HepG2 (cell line): ENCODE results near the gene ZNF511. TPM values are rescaled to one million over a fixed set of nuclear protein-coding genes. Genes with fewer than 3 reads are reported as not detected.
A peak's percentile ranks its signal among the peaks of the same experiment; 100 is the strongest.

Experiments used
- CCAR2 ChIP-seq: fragments of 200-400 bp; formaldehyde crosslinking; optimal IDR thresholded peaks from 2 replicates; pipeline ENCODE3; 2018; ENCODE audit warnings: low read depth, mild to moderate bottlenecking, low read length, moderate library complexity
- KAT8 ChIP-seq: IDR thresholded peaks from 2 replicates; pipeline ENCODE4 v1.6.1; 2016; ENCODE audit warnings: missing genetic modification reagents, missing compliant biosample characterization
- KLF11 ChIP-seq: IDR thresholded peaks from 2 replicates; pipeline ENCODE4 v1.6.1; 2016; ENCODE audit warnings: missing compliant biosample characterization
- RNF2 ChIP-seq: fragments of 450-650 bp; conservative IDR thresholded peaks from 2 replicates; pipeline ENCODE4 v1.6.1; 2016; ENCODE audit warnings: low read depth
- SAP130 ChIP-seq: IDR thresholded peaks from 2 replicates; pipeline ENCODE4 v1.6.1; 2016; ENCODE audit warnings: low read depth
- SOX6 ChIP-seq, 2 experiments: fragments of 450-650 bp in 1 of 2; sonication (generic) in 1 of 2; formaldehyde crosslinking in 1 of 2; IDR thresholded peaks; 2 replicates each; pipeline versions ENCODE4 v1.4.0 to v1.6.1; 2017 to 2020; ENCODE audit warnings: antibody characterized with exemption in 1 of 2, mild to moderate bottlenecking in 1 of 2, missing genetic modification reagents in 1 of 2
- TCF7L2 ChIP-seq: IDR thresholded peaks from 2 replicates; pipeline ENCODE4 v1.6.1; 2011; ENCODE audit warnings: mild to moderate bottlenecking, low read depth, low read length, moderate library complexity
- ZBTB38 ChIP-seq: sonication (generic); formaldehyde crosslinking; IDR thresholded peaks from 2 replicates; pipeline ENCODE4 v1.5.1; 2020; ENCODE audit warnings: mild to moderate bottlenecking, missing genetic modification reagents
- ZNF615 ChIP-seq: sonication (generic); formaldehyde crosslinking; IDR thresholded peaks from 2 replicates; pipeline ENCODE4 v1.5.0; 2020; ENCODE audit warnings: mild to moderate bottlenecking, missing genetic modification reagents, borderline replicate concordance
- ZNF768 ChIP-seq: sonication (generic); formaldehyde crosslinking; IDR thresholded peaks from 2 replicates; pipeline ENCODE4 v1.4.0; 2020; ENCODE audit warnings: missing genetic modification reagents
- ZNF816 ChIP-seq: sonication (generic); formaldehyde crosslinking; IDR thresholded peaks from 2 replicates; pipeline ENCODE4 v1.8.0; 2022; ENCODE audit warnings: missing genetic modification reagents, mild to moderate bottlenecking, borderline replicate concordance
- ZNF883 ChIP-seq: sonication (generic); formaldehyde crosslinking; IDR thresholded peaks from 2 replicates; pipeline ENCODE4 v1.5.1; 2020; ENCODE audit warnings: mild to moderate bottlenecking, missing genetic modification reagents; ENCODE audit errors: not compliant biosample characterization
- ZSCAN9 ChIP-seq: IDR thresholded peaks from 2 replicates; pipeline ENCODE4 v1.6.1; 2016; ENCODE audit warnings: borderline replicate concordance
- polyA plus RNA-seq, 8 experiments: library from polyadenylated mRNA; depleted of rRNA in 3 of 8; stranded (reverse) in 7 of 8; unstranded in 1 of 8; fragments of >200 nt; fragmentation: Illumina TruSeq in 4 of 8; extraction: Trizol in 4 of 8; gene quantifications; 2 replicates each; pipeline versions ENCODE4 v1.2.1 to v1.2.3, GENCODE V29; 2011 to 2016; ENCODE audit warnings: low read depth in 4 of 8, missing spikeins in 1 of 8, mixed read lengths in 1 of 8; ENCODE audit not compliant: insufficient read depth in 1 of 8
- total RNA-seq, 5 experiments: library from RNA; depleted of rRNA; stranded (reverse); fragments of >200 nt; fragmentation: Illumina TruSeq; extraction: Trizol; gene quantifications; 2 replicates each; pipeline ENCODE4 v1.2.3, GENCODE V29; 2016; ENCODE audit warnings: low read depth in 1 of 5
- TF ChIP-seq, protein P1 (sequence below): sonication (generic); formaldehyde crosslinking; IDR thresholded peaks from 2 replicates; pipeline ENCODE4 v1.4.0; 2020; ENCODE audit warnings: missing genetic modification reagents, borderline replicate concordance
- TF ChIP-seq, protein P2 (sequence below): sonication (generic); formaldehyde crosslinking; IDR thresholded peaks from 2 replicates; pipeline ENCODE4 v1.4.0; 2020; ENCODE audit warnings: missing genetic modification reagents, borderline replicate concordance
- TF ChIP-seq, protein P3 (sequence below): sonication (generic); formaldehyde crosslinking; IDR thresholded peaks from 2 replicates; pipeline ENCODE4; 2020; ENCODE audit warnings: missing genetic modification reagents, mild to moderate bottlenecking, borderline replicate concordance
- TF ChIP-seq, protein P4 (sequence below): sonication (generic); formaldehyde crosslinking; IDR thresholded peaks from 2 replicates; pipeline ENCODE4 v1.4.0; 2020; ENCODE audit warnings: missing genetic modification reagents

Gene ZNF511
- total and polyA plus RNA-seq, 2 of the 13 experiments (the other 11 are each of a cell fraction or from before 2014, with no cell fraction given): 35.6 to 66.4 TPM

DNA sequence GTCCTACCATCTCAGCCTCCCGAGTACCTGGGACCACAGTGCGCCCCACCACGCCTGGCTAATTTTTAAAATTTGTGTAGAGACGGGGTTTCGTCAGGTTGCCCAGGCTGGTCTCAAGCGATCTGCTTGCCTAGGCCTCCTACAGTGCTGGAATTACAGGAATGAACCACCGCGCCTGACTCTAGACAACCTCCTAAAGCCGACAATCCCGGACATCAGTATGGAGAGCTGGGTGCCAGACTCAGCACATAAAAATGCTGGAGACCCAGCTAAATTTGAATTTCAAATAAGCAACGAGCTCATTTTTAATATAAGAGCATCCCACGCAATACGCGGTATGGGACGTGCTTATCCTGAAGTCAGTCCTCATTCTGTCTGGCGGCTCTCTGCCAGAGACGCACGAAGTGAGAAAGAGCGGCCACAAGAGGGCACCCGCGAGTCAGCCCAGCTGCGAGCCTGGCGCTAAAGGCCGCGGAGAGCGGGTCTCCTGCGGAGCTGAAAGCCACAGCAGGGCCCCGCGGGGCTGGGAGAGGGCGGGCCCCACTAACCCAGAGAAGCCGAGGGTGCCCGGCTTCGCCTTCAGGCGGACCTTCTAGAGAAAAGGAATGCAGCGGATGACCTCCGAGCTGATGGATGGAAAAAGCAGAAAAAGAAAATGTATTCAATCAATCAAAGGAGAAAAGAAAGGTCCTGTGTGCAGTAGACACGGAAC lies 20.9 kb downstream of the ZNF511 start (continued):
- TF ChIP-seq KLF11 (no peak), ZNF816 (CRISPR knock-in tag) (no peak), SOX6 (IDR thresholded peaks at IDR 0.05) (no peak), SOX6 (CRISPR knock-in tag; IDR thresholded peaks at IDR 0.05) (0 out of 2 replicates have a peak, but pooled peaks have one; percentile 8), ZNF615 (CRISPR knock-in tag) (no peak), ZBTB38 (CRISPR knock-in tag) (no peak; the same call in 1 of the 2 replicates), ZNF883 (CRISPR knock-in tag) (peak; percentile 38), TCF7L2 (no peak), ZSCAN9 (CRISPR knock-in tag) (0 out of 2 replicates have a peak, but pooled peaks have one; percentile 29), RNF2 (0 out of 2 replicates have a peak, but pooled peaks have one; percentile 36), KAT8 (peak; percentile 51; the same call in 1 of the 2 replicates), CCAR2 (no peak), SAP130 (CRISPR knock-in tag) (peak; percentile 33; the same call in 1 of the 2 replicates), ZNF768 (peak; percentile 38; the same call in 1 of the 2 replicates)
- TF ChIP-seq, protein P1, sequence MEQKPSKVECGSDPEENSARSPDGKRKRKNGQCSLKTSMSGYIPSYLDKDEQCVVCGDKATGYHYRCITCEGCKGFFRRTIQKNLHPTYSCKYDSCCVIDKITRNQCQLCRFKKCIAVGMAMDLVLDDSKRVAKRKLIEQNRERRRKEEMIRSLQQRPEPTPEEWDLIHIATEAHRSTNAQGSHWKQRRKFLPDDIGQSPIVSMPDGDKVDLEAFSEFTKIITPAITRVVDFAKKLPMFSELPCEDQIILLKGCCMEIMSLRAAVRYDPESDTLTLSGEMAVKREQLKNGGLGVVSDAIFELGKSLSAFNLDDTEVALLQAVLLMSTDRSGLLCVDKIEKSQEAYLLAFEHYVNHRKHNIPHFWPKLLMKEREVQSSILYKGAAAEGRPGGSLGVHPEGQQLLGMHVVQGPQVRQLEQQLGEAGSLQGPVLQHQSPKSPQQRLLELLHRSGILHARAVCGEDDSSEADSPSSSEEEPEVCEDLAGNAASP: 0 out of 2 replicates have a peak, but pooled peaks have one; percentile 40
- TF ChIP-seq, protein P2, sequence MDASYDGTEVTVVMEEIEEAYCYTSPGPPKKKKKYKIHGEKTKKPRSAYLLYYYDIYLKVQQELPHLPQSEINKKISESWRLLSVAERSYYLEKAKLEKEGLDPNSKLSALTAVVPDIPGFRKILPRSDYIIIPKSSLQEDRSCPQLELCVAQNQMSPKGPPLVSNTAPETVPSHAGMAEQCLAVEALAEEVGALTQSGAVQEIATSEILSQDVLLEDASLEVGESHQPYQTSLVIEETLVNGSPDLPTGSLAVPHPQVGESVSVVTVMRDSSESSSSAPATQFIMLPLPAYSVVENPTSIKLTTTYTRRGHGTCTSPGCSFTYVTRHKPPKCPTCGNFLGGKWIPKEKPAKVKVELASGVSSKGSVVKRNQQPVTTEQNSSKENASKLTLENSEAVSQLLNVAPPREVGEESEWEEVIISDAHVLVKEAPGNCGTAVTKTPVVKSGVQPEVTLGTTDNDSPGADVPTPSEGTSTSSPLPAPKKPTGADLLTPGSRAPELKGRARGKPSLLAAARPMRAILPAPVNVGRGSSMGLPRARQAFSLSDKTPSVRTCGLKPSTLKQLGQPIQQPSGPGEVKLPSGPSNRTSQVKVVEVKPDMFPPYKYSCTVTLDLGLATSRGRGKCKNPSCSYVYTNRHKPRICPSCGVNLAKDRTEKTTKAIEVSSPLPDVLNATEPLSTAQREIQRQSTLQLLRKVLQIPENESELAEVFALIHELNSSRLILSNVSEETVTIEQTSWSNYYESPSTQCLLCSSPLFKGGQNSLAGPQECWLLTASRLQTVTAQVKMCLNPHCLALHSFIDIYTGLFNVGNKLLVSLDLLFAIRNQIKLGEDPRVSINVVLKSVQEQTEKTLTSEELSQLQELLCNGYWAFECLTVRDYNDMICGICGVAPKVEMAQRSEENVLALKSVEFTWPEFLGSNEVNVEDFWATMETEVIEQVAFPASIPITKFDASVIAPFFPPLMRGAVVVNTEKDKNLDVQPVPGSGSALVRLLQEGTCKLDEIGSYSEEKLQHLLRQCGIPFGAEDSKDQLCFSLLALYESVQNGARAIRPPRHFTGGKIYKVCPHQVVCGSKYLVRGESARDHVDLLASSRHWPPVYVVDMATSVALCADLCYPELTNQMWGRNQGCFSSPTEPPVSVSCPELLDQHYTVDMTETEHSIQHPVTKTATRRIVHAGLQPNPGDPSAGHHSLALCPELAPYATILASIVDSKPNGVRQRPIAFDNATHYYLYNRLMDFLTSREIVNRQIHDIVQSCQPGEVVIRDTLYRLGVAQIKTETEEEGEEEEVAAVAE (CRISPR knock-in tag): no peak
- TF ChIP-seq, protein P3, sequence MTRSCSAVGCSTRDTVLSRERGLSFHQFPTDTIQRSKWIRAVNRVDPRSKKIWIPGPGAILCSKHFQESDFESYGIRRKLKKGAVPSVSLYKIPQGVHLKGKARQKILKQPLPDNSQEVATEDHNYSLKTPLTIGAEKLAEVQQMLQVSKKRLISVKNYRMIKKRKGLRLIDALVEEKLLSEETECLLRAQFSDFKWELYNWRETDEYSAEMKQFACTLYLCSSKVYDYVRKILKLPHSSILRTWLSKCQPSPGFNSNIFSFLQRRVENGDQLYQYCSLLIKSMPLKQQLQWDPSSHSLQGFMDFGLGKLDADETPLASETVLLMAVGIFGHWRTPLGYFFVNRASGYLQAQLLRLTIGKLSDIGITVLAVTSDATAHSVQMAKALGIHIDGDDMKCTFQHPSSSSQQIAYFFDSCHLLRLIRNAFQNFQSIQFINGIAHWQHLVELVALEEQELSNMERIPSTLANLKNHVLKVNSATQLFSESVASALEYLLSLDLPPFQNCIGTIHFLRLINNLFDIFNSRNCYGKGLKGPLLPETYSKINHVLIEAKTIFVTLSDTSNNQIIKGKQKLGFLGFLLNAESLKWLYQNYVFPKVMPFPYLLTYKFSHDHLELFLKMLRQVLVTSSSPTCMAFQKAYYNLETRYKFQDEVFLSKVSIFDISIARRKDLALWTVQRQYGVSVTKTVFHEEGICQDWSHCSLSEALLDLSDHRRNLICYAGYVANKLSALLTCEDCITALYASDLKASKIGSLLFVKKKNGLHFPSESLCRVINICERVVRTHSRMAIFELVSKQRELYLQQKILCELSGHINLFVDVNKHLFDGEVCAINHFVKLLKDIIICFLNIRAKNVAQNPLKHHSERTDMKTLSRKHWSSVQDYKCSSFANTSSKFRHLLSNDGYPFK (CRISPR knock-in tag): no peak
- TF ChIP-seq, protein P4, sequence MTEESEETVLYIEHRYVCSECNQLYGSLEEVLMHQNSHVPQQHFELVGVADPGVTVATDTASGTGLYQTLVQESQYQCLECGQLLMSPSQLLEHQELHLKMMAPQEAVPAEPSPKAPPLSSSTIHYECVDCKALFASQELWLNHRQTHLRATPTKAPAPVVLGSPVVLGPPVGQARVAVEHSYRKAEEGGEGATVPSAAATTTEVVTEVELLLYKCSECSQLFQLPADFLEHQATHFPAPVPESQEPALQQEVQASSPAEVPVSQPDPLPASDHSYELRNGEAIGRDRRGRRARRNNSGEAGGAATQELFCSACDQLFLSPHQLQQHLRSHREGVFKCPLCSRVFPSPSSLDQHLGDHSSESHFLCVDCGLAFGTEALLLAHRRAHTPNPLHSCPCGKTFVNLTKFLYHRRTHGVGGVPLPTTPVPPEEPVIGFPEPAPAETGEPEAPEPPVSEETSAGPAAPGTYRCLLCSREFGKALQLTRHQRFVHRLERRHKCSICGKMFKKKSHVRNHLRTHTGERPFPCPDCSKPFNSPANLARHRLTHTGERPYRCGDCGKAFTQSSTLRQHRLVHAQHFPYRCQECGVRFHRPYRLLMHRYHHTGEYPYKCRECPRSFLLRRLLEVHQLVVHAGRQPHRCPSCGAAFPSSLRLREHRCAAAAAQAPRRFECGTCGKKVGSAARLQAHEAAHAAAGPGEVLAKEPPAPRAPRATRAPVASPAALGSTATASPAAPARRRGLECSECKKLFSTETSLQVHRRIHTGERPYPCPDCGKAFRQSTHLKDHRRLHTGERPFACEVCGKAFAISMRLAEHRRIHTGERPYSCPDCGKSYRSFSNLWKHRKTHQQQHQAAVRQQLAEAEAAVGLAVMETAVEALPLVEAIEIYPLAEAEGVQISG (CRISPR knock-in tag): 0 out of 2 replicates have a peak, but pooled peaks have one; percentile 31
